Peyer's patch (tissue), 4 donors: ENCODE measurements around the gene WHRN.

Source experiments
- POLR2A ChIP-seq, 2 donors: fragments of 450-650 bp; IDR thresholded peaks; one replicate each; pipeline ENCODE4 v1.5.1; 2017; ENCODE audit warnings: antibody characterized with exemption in 2 of 2, mild to moderate bottlenecking in 2 of 2, moderate library complexity in 2 of 2
- TF ChIP-seq, protein P1 (sequence below), 6 experiments: fragments of 450-650 bp in 4 of 6; fragments of 200-600 bp in 2 of 6; sonication (generic) in 1 of 6; IDR thresholded peaks; one replicate each; pipeline ENCODE4 v1.5.1; 2017 to 2019; ENCODE audit warnings: antibody characterized with exemption in 6 of 6, mild to moderate bottlenecking in 3 of 6, moderate library complexity in 1 of 6

DNA sequence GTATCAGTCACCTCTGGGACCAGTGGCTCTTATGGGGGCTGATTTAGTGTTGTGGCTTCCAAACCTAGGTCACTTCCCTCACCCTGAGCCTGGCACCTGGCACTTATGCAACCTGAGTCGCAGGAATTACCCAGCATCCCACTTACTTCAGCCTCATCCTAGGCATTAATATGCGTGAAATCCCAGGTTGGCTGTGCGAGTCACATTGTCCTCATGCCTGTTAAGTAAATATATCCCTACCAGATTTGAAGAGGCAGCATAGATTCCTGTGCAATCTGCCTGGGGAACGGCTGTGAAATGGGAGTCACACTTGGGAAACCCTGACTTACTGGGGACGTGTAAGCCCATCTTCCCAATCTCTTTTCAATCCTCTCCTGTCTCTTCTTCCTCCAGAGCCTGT, 74.8 kb downstream of the WHRN start:
- TF ChIP-seq, protein P1, sequence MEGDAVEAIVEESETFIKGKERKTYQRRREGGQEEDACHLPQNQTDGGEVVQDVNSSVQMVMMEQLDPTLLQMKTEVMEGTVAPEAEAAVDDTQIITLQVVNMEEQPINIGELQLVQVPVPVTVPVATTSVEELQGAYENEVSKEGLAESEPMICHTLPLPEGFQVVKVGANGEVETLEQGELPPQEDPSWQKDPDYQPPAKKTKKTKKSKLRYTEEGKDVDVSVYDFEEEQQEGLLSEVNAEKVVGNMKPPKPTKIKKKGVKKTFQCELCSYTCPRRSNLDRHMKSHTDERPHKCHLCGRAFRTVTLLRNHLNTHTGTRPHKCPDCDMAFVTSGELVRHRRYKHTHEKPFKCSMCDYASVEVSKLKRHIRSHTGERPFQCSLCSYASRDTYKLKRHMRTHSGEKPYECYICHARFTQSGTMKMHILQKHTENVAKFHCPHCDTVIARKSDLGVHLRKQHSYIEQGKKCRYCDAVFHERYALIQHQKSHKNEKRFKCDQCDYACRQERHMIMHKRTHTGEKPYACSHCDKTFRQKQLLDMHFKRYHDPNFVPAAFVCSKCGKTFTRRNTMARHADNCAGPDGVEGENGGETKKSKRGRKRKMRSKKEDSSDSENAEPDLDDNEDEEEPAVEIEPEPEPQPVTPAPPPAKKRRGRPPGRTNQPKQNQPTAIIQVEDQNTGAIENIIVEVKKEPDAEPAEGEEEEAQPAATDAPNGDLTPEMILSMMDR (IDR thresholded peaks at IDR 0.05) = no peak
- no peak for TF ChIP-seq POLR2A (IDR thresholded peaks at IDR 0.05)
